Activated T-helper 9 cell treated with anti-CD3 and anti-CD28 coated beads, Interleukin-2, amount 50 U/mL, for 16 hours (primary cell): ENCODE measurements around the gene LGI4.

Experiments
- DNase-seq: peaks from one replicate; pipeline ENCODE4 v3.0.0-alpha.2; 2020; ENCODE audit warnings: low read depth

The LGI4 gene

DNA sequence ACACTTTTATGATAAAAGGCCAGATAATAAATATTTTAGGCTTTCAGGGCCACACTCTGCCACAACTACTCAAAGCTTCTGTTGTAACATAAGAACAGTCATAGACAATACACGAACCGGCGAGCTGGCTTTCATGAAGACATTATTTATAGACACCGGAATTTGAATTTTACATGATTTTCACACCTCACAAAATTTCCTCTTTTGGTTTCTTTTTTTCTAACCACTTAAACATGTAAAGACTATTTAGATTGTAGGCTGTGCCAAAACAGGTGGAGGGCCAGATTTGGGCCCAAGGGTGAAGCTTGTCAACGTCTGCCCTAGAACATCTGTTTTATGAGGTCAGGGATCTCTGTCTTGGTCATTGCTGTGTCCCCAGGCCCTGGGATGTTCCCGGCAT is 48.9 kb downstream of the LGI4 start:
- no peak for DNase-seq

DNA sequence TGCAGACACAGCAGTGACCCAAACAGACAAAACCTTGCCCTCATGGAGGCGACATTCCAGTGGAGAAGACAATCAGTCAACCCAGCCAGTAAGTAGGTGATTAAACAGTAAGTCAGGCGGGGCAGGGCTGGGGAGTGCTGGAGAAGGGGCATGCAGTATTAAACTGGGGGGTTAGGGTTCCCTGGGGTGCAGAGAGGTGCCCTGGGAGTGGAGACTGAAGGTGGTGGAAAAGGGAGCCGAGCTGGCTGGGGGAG is 50.4 kb downstream of the LGI4 start:
- DNase-seq, result no peak

DNA sequence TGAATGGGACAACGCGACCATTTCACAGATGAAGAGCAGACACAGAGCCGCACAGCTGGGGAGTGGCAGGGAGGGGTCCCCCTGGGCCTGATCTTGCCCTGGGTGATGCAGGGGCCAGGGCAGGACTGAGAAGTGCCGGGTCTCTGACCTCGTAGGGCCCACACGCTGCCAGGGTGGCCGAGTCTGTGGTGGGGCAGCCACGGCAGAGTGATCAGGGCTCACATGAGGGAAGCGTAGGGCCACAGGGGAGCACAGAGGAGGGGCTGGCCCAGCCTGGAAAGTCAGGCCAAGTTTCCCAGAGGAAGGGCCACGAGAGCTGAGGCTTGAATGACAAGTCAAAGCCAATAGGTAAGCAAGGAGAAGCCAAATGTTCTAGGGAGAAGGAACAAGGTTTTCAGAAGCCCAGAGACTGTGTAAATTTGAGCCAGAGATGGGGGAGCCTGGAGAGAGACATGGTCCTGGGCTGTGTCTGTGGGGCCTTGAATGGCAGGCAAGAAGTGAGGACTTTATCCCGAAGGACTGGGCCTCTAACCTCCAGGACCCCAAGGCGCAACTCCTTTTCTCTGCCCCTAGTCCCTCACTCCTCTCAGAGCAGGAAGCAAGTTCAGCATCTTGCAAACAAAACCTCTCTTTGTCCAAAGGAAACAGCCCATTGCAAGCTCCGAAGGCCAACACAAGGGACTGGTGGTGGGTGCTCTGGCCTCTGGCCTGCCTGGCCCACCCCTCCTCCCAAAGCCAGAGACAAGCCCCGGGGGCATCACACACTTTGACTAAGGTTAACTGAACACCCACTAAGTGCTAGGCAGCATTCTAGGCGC is 51.0 kb downstream of the LGI4 start:
- DNase-seq, result no peak

DNA sequence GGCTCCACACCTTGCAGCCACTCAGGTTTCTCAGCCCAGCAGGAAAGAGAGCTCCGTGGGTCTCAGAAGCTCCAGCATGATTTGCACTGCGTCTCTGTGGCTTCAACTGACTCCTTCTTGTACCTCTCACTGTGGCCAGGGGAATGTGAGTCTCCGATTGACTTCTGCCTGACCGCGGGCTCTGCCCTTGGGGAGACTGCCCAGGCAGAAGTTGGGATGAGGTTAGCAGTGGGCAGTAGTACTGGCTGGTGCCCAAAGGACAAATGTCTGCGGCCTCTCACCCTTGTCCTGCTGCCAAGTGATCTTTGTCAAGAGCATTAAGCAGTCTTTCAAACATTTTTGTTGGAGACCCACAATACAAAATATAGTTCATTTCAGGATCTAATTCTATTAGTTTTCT is 53.7 kb downstream of the LGI4 start:
- DNase-seq, result no peak

DNA sequence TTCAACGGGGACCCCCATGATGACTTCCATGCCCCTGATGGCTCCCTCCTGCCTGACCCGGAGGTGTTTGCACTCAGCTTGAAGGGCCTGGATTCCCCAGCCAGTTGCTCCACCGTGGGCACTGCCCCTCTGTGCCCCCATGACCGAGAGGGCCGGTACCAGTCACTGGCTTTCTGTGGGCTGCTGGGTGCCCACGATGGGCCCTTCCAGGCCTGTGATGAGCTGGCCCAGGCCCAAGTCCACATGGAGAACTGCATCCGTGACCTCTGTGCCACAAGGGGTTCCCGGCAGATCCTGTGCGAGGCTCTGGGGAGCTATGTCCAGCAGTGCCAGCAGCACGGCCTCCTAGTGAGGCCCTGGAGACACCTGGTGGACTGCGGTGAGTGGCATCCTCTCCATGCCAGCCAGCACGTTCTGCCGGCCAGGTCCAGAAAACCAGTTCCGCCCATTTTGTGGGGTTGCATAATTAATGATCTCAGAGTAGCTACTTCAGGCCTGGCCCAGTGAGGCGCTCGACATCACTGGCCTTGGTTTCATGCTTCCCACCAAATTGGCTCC is 54.2 kb downstream of the LGI4 start:
- DNase-seq, result no peak

DNA sequence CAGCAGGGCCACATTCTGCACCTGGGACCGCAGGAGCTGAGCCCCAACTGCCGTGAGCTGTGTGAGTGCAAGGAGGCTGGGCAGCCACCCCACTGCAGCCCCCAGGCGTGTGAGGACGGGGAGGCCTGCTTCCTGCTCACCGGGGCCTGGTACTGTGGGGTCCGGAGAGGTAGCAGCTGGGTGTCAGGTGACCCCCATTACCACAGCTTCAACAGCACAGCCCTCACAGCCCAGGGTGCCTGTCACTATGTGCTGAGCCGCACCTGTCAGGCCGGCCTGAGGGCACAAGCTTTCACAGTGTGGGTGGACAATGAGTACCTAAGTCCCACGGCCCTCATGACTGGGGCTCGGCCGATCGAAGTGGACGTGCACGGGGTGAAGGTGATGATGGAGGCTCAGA is 55.0 kb downstream of the LGI4 start:
- no peak for DNase-seq

DNA sequence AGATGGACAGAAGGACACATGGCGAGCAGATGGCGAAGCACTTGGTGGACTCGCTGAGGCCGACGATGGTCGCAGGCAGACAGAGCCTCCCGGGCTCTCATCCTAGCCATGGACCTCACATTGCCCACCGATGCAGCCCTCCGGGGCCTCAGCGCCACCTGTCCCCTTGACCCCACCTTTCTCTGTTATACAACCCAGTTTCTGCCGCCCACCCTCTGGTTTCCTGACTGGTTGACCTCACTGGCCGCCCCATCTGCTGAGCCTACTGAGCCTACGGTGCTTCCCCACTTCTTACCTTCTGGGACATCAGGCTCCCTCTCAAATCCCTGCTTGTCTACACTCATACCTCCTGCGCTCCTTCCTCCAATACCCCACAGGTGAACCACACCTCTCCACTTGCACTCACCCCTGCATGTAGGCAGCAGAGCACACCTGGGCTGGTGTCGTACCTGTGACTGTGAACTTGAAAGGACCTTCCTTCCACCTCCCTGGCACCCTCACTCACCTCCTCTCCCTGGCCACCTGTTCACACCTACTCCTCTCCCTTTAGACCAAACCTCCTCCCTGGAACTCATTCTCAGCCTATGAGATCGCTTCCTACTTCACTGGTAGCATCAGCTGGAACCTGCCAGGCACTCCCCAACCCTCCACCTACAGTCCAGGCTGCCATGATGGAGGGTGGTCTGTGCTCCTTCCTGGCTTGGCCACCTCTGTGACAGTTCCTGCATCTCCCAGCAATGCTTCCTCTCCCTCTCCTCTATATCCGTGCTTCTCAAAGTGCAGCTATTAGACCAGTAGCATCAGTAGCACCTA is 57.2 kb downstream of the LGI4 start:
- DNase-seq, result no peak

DNA sequence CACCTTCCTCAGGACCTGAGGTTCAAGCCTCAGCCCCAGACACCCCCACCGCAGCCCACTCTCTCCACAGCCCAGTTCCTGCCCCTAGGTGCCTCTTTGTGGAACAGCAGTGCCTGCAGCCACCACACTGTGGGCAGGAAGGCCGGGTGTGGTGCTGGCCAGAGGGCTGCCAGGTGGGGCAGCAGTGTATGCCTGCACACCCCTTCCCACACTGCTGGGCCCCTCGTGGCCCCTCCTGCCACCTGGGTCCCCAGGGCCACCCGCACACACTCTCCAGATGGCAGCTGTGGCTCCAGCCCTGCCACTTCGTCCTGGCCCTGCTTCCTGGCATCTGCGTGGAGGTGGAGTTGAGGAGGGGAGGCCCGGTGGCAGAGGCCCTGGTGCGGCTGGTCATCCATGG is 58.2 kb downstream of the LGI4 start:
- DNase-seq, result no peak

DNA sequence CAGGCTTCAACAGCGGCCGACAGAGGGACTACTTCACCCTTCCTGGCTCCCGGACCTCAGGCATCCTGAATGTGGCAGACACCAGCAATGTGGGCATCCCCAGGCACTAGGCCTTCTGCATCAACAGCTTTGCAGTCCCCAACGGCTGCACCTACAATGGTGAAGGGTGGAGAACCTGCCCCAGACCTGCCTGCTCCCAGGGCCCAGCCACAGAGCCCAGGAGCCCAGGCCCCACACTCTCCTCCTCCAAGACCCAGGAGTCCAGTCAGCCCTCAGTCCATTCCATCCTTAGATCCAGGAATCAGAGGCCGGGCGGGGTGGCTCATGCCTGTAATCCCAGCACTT is 58.9 kb downstream of the LGI4 start:
- DNase-seq, result no peak

DNA sequence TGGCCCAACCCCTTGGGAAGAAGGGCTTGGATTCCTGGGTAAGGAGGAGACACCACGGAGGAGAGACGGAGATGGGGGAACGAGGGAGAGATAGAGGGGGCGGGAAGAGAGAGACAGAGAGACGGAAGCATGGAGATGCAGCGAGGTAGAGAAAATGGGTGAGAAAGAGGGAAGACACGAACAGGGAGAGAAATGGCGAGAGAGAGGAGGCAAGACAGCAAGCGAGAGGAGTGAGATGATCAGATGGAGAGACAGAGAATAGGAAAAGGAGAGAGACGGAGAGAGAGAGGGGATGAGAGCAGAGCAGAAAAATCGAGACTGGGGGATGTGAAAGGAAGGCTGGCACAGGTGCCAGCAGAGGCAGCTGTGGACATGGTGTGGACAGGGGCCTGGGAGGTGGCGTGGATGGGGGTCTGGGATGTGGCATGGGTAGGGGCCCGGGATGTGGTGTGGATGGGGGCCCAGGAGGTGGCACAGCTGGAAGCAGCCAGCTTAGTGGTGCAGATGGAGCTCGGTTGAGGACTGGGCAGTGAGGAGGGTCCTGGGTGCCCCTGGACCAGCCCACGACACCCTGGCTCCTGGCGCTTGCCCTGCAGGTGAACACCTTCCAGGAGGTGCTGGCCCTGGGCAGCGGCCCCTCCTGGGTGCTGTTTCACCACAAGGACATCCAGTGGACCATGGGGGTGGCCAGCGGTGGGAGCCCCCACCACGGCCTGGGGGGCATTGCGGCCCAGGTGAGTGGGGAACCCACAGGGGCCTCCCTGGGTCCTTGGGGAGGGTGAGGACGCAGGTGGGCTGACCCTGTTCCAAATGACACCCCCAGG is 59.4 kb downstream of the LGI4 start:
- DNase-seq, result no peak
